CD4-positive, alpha-beta T cell treated with Interleukin-6 at 100 ng/mL for 8 hours (primary cell): Measurements from ENCODE around the gene KANSL1.
"Not testable (repeated sequence)": the region's sequence is repeated elsewhere in the genome, so short reads cannot be mapped to it uniquely, and the experiment has no call there.

Source experiments
- DNase-seq: peaks from one replicate; pipeline ENCODE4 v3.0.0-alpha.2; 2020; ENCODE audit warnings: mixed read lengths, low spot score

The KANSL1 gene

DNA sequence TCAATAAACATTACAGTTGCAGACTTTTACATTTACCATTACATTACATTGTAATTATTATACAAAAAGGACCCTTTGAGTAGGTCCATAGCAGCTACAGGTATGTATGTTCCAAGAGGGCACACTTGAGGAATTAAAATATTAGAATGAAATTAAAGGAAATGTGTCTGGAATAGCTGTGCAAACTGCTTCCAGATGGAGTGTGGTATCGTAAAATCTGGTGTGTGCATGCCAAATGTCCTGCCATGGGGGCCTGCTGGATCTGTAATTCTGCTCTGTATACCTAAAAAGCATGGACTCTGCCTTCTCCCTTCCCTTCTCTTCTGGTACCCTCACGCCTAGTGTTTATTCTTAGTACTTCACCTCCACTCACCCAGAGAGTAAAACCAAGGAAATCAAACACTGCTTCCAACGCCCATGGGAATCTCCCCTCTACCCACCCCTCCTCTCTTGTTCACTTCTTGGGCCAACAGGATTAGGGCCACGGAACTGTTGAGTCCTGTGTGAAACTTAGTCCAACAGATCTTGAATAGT is 155.4 kb downstream of the KANSL1 start:
- no peak for DNase-seq

DNA sequence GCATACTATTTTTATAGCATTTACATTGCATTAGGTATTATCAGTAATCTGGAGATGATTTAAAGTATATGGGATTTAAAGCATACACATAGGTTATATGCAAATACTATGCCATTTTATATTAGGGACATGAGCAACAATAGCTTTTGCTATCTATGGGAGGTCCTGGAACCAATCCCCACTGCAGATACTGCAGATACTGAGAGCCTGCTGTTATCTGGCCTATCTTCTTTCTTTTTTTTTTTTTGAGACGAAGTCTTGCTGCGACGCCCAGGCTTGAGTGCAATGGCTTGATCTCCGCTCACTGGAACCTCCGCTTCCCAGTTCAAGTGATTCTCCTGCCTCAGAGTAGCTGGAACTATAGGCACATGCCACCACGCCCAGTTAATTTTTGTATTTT is 156.7 kb downstream of the KANSL1 start:
- no peak for DNase-seq

DNA sequence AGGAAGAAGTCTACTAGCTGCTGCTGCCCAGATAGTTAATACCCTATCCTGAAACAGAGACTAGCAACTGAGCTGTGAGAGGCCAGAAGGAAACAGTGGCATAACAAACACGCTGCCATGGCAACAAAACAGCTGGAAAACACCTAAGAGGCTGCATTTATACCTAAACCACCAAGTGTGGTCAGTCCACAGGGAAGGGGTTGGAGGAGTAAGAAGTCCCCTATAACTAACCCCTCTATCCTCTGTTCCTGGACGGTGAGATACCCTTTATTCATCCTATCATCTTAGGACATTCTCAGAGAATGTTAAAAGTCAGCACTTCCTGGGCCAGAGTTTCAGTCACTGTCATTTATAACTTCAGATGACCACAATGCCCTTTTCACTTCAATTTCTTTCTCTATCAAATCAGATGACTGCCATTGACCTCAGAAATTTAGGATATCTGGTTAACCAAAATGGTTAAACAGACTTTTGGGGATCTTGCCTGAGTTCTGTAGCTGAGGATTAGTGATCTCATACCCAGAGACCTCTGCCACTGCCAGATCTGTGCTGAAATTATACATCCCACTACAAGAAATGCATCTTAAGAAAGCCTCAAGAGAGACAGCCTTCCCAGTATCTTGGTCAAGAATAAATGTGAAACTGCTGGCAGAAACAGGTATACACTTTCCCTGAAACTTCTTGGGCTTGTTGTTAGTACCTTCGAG is 158.0 kb downstream of the KANSL1 start:
- DNase-seq, result no peak

DNA sequence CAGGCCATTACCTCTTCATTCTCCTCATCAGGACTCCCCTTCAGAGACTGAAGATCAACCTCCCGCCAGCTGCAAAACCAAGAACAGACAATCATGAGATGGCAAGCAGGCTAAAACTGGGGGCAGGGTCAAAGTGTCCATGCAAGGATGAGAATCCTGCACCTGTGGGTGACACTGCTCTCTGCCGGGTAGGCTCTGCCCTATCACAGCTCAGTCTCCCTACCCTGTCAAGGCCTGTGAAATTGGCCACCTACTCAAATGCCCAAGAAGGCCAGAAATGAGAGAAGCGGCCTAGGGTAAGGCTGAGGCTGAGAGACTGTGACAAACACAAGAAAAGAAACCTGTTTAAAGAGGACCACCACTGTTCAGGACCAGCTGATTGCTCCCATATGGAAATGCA is 159.8 kb downstream of the KANSL1 start:
- DNase-seq, result no peak

DNA sequence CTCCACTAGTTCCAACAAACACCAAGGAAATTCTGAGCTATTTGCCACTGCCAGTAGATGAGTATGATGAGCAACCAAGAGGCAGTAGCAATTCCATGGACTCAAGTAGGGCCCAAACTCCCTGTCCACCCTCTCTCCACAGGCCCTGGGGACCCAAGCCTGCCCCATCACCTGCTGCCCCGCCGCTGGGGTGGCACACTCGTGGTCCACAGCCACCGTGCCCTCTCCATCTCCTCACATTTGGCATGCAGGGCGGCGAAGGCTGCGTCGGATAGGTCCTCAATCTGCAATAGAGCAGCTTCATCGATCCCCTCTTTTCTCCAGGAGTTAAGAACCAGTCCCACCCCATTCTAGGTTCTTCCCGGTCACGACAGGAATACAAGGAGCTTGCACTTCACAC is 160.3 kb downstream of the KANSL1 start:
- DNase-seq, result no peak

DNA sequence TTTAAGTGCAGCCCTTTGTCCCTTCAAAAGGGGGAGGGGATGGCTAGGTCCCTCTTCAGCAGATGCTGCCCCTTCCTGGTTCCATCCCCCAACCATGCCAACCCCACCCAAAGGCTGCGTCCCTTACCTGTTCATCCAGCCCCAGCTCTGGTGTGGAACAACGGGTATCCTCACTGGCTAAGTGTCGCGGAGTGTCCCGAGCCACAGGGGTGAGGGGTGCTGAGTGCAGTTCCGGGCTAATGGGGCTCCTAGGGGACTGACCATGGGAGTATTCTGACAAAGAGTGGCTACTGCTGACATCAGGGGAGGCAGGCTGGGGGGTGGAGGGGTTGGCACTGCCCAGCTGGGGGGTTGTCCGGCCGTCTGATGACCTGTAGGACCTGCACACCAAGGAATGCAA is 161.3 kb downstream of the KANSL1 start:
- DNase-seq, result no peak

DNA sequence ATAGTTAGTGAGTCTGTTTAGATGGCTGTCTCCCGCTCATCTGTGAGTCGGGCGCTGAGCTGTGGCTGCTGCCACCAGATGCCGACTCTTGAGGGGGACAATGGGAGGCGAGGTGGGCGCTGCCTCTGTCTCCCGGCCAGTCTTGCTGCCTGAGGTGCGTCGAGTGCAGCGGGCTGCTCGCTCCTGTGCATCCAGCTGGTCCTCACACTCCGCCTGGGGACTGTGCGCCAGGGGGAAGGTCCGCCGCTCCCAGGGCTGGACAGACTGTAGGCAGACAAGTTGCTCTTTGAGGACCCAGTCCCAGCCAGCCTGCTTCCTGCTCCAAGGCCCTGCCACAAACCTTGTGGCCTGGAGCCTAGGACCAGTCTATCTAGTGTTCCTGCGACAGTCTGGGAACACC is 161.8 kb downstream of the KANSL1 start:
- DNase-seq, result no peak

DNA sequence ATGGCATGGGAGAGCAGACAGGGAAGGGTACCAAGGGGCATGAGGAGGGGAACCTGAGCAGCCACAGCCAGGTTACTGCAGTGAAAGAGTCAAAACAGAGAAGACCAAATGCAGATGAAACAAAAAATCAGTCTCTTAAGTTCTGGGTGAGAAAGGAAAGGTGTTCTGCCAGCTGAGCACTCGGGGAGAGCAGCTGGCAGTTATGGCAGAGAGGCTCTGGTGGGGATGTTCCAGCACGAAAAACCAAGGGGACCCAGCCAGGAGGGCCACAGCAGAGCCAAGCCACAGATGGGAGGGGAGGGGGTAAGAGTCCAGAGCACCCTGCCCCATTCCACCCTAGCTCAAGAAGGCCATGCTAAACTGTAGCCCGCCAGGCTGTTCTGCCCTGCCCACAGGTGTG is 162.5 kb downstream of the KANSL1 start:
- no peak for DNase-seq

DNA sequence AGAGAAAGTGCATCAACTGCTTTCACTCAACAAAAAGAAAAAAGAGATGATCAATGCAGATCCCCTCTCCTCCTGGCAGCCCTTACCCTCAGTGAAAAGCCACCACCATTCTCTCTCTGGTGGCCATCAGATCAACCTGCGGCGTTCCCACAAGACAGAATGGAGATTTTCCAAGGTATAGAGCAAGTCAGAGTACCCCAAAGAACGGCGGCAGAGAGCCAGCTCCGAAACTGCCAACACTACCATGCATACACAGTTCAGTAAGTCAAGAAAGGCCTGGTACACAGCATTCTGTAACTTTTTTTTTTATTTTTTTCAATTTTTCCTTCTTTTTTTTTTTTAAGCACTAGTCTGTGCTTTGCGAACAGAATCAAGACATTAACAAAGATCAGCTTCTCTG is 163.6 kb downstream of the KANSL1 start:
- no peak for DNase-seq

DNA sequence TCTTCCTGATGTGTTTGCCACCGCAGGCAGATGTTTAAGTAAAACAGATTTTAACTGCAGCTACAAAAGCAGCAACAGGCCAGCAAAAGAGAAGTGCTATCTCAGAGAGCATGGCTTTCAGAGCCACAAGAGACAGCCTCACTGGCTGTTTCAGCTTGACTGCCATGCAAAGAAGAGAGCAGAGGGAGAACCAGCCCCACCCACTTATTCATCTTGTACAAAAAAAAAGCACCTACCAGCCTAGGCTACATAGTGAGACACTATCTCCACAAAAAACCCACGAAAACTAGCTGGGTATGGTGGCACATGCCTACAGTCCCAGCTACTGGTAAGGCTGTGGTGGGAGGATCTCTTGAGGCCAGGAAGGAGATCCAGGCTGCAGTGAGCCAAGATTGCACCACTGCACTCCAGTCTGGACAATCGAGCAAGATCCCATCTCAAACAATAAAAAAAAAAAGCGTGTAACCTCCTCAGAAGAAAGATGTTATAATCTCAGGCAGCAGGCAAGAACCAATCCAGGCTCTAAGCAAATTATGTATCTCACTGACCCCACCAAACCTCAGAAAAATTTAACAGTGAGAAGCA is 164.2 kb downstream of the KANSL1 start:
- DNase-seq, result no peak

DNA sequence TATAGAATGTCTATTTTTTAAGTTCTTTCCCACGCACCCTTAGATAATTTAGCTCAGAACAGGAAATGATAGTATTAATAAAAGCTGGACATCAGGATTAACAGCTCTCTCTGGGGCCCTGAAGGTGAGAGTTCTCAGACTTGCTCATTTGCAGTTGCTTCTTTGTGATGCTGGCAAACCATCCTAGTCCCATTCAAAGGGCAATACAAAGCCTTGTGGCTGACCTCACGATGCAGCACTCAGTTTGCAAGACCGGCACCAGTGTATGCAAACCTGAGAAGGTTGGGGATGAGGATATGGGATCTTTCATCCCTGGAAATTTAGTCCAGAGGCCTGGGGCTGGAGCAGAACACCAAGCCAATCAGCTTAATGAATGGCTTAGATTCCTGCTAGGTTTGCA is 164.9 kb downstream of the KANSL1 start:
- DNase-seq, result no peak

DNA sequence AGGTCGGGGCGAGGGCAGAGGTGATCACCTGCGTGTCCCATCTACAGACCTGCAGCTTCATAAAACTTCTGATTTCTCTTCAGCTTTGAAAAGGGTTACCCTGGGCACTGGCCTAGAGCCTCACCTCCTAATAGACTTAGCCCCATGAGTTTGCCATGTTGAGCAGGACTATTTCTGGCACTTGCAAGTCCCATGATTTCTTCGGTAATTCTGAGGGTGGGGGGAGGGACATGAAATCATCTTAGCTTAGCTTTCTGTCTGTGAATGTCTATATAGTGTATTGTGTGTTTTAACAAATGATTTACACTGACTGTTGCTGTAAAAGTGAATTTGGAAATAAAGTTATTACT is 165.3 kb downstream of the KANSL1 start:
- no peak for DNase-seq

DNA sequence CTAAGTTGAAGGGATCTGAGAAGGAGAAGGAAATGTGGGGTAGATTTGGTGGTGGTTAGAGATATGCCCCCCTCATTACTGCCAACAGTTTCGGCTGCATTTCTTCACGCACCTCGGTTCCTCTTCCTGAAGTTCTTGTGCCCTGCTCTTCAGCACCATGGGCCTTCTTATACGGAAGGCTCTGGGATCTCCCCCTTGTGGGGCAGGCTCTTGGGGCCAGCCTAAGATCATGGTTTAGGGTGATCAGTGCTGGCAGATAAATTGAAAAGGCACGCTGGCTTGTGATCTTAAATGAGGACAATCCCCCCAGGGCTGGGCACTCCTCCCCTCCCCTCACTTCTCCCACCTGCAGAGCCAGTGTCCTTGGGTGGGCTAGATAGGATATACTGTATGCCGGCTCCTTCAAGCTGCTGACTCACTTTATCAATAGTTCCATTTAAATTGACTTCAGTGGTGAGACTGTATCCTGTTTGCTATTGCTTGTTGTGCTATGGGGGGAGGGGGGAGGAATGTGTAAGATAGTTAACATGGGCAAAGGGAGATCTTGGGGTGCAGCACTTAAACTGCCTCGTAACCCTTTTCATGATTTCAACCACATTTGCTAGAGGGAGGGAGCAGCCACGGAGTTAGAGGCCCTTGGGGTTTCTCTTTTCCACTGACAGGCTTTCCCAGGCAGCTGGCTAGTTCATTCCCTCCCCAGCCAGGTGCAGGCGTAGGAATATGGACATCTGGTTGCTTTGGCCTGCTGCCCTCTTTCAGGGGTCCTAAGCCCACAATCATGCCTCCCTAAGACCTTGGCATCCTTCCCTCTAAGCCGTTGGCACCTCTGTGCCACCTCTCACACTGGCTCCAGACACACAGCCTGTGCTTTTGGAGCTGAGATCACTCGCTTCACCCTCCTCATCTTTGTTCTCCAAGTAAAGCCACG is 165.9 kb downstream of the KANSL1 start:
- no peak for DNase-seq

DNA sequence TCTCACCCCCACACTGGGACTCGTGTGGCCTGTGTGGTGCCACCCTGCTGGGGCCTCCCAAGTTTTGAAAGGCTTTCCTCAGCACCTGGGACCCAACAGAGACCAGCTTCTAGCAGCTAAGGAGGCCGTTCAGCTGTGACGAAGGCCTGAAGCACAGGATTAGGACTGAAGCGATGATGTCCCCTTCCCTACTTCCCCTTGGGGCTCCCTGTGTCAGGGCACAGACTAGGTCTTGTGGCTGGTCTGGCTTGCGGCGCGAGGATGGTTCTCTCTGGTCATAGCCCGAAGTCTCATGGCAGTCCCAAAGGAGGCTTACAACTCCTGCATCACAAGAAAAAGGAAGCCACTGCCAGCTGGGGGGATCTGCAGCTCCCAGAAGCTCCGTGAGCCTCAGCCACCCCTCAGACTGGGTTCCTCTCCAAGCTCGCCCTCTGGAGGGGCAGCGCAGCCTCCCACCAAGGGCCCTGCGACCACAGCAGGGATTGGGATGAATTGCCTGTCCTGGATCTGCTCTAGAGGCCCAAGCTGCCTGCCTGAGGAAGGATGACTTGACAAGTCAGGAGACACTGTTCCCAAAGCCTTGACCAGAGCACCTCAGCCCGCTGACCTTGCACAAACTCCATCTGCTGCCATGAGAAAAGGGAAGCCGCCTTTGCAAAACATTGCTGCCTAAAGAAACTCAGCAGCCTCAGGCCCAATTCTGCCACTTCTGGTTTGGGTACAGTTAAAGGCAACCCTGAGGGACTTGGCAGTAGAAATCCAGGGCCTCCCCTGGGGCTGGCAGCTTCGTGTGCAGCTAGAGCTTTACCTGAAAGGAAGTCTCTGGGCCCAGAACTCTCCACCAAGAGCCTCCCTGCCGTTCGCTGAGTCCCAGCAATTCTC is 166.8 kb downstream of the KANSL1 start:
- DNase-seq, result no peak

DNA sequence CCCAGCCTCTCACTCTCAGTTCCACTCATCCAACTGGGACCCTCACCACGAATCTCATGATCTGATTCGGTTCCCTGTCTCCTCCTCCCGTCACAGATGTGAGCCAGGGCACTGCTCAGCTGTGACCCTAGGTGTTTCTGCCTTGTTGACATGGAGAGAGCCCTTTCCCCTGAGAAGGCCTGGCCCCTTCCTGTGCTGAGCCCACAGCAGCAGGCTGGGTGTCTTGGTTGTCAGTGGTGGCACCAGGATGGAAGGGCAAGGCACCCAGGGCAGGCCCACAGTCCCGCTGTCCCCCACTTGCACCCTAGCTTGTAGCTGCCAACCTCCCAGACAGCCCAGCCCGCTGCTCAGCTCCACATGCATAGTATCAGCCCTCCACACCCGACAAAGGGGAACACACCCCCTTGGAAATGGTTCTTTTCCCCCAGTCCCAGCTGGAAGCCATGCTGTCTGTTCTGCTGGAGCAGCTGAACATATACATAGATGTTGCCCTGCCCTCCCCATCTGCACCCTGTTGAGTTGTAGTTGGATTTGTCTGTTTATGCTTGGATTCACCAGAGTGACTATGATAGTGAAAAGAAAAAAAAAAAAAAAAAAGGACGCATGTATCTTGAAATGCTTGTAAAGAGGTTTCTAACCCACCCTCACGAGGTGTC is 167.6 kb downstream of the KANSL1 start:
- no peak for DNase-seq

DNA sequence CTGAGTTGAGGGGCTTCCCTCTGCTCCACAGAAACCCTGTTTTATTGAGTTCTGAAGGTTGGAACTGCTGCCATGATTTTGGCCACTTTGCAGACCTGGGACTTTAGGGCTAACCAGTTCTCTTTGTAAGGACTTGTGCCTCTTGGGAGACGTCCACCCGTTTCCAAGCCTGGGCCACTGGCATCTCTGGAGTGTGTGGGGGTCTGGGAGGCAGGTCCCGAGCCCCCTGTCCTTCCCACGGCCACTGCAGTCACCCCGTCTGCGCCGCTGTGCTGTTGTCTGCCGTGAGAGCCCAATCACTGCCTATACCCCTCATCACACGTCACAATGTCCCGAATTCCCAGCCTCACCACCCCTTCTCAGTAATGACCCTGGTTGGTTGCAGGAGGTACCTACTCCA is 168.2 kb downstream of the KANSL1 start:
- no peak for DNase-seq

DNA sequence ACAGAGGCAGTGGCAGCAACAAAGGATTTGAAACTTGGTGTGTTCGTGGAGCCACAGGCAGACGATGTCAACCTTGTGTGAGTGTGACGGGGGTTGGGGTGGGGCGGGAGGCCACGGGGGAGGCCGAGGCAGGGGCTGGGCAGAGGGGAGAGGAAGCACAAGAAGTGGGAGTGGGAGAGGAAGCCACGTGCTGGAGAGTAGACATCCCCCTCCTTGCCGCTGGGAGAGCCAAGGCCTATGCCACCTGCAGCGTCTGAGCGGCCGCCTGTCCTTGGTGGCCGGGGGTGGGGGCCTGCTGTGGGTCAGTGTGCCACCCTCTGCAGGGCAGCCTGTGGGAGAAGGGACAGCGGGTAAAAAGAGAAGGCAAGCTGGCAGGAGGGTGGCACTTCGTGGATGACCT is 168.6 kb downstream of the KANSL1 start:
- no peak for DNase-seq

DNA sequence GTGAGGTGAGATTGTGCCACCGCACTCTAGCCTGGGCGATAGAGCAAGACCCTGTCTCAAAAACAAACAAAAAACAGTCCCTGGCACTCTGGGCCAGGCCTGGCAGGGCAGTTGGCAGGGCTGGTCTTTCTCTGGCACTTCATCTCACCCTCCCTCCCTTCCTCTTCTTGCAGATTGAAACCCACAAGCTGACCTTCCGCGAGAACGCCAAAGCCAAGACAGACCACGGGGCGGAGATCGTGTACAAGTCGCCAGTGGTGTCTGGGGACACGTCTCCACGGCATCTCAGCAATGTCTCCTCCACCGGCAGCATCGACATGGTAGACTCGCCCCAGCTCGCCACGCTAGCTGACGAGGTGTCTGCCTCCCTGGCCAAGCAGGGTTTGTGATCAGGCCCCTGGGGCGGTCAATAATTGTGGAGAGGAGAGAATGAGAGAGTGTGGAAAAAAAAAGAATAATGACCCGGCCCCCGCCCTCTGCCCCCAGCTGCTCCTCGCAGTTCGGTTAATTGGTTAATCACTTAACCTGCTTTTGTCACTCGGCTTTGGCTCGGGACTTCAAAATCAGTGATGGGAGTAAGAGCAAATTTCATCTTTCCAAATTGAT is 169.3 kb downstream of the KANSL1 start:
- DNase-seq, result no peak

DNA sequence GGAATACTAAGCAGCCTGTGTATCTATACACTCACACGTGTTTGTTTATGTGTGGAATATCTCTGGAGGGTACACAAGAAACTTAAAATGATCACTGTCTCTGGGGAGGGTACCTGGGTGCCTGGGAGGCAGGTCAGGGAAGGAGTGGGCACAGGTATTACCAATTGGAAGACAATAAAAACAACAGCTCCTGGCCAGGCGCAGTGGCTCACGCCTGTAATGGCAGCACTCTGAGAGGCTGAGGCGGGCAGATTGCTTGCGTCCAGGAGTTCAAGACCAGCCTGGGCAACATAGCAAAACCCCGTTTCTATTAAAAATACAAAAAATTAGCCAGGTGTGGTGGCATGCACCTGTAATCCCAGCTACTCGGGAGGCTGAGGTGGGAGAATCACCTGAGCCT is 169.9 kb downstream of the KANSL1 start:
- DNase-seq, result not testable (repeated sequence)

DNA sequence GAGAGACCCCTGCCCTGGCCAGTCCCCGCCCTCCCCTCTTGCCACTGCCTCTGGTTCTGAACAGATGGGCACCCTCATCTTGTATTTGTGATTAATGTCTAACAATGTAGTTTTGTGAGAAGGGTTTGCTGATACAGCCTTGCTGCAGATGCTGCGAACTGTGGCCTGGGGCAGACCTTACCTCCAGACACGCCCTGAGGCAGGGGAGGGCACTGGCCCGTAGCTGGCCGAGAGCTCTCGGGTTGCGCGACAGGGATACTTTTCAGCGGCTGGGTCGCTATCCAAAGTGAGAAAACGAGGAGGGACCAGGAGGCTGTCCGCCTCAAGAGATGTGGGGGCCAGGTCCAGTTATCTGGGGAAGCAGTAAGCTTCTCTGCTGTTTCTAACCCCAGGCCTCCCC is 172.2 kb downstream of the KANSL1 start:
- no peak for DNase-seq
